Epithelial cell of proximal tubule (primary cell): ENCODE data around the gene ENGASE. TPM values are rescaled to one million over a fixed set of nuclear protein-coding genes. Genes with fewer than 3 reads are reported as not detected.

ENCODE experiments used
- DNase-seq: peaks from one replicate; pipeline ENCODE4 v3.0.0-alpha.2; 2011; ENCODE audit warnings: low read depth
- H3K4me3 ChIP-seq: 2 replicates; pipeline ENCODE4 v1.5.1; 2011; ENCODE audit warnings: low read depth, mild to moderate bottlenecking, low read length
- total RNA-seq: library from RNA; depleted of rRNA; stranded (reverse); fragments of >200 nt; gene quantifications from 2 replicates; pipeline ENCODE4 v1.2.3, GENCODE V29; 2015
- TF ChIP-seq, protein P1 (sequence below): conservative IDR thresholded peaks from 2 replicates; pipeline ENCODE4 v1.5.1; 2012; ENCODE audit warnings: low read depth, mild to moderate bottlenecking, low read length

The ENGASE gene
- total RNA-seq, 1 donor from 2014 or later: 10.4 TPM

DNA sequence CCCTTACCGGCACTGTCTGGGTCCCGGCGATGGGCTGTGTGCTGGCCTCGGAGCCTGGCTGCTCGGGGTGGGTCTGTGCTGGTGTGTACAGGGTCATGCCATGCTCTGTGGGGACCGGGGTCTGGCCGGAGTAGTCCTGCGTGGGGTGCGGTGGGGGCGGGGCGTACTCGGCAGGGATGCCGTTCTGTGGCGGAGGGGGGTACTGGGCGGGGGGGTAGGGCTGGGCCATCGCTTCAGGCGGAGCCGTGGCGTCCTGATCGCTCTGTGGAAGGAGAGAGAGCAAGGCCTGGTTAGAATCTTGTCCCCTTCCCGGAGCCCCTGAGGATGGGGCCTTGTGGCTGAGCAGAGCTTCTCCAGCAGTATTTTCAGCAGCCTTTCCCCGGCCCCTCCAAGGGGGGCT is 40.9 kb downstream of the ENGASE start:
- TF ChIP-seq, protein P1, sequence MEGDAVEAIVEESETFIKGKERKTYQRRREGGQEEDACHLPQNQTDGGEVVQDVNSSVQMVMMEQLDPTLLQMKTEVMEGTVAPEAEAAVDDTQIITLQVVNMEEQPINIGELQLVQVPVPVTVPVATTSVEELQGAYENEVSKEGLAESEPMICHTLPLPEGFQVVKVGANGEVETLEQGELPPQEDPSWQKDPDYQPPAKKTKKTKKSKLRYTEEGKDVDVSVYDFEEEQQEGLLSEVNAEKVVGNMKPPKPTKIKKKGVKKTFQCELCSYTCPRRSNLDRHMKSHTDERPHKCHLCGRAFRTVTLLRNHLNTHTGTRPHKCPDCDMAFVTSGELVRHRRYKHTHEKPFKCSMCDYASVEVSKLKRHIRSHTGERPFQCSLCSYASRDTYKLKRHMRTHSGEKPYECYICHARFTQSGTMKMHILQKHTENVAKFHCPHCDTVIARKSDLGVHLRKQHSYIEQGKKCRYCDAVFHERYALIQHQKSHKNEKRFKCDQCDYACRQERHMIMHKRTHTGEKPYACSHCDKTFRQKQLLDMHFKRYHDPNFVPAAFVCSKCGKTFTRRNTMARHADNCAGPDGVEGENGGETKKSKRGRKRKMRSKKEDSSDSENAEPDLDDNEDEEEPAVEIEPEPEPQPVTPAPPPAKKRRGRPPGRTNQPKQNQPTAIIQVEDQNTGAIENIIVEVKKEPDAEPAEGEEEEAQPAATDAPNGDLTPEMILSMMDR: no peak
- H3K4me3 ChIP-seq: no peak overlapping the region
- DNase-seq: no peak

GRCh38 chr17:79116575-79117368 is 42.1 kb downstream of the ENGASE start:
- H3K4me3 ChIP-seq: no peak overlapping the region
- no peak for DNase-seq
- TF ChIP-seq, protein P1: no peak

DNA sequence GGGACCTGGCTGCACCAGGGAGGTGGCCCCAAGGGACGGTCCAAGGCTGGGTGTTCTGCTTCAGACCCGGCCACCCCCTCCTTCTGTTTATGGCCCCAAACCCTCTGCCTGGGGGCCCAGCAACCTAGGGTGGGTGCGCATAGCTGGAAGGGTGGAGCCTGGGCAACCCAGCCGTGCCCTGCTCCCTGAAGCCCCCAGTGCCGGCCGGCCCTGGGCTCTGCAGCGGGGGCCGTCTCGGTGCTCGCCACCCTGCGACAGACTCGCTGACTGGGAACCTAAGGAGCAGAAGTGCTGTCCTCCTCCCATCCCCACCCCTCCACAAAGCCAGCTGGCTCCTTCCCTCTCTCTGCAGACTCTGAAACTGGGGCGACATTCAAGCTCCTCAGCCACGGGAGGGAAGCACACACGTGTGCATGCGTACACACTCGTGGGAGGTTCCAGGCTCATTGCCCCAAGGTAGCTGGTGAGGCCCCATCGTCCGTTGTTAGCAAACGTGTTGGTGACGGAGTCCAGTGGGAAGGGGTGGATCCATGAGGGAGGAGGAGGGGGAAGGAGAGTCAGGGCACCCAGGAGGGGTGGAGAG is 43.4 kb downstream of the ENGASE start:
- TF ChIP-seq, protein P1: no peak
- no peak for DNase-seq
- no peak overlapping the region for H3K4me3 ChIP-seq

DNA sequence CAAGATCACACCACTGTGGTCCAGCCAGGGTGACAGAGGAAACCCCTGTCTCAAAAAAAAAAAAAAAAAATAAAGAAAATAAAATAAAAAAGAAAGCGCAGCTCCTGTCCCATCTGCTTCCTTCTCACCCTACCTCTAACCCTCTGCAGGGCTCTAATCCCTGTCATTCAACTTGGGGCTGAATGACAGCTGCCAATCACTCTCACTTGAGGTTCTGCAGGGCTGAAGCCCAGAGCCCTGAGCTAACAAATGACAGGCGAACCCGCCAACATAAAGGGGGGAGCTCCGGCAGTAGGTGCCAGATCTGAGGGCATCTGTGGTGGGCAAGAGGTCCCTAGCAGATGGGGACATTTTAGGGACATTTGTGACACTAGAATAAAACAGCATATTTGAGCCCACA is 44.3 kb downstream of the ENGASE start:
- DNase-seq: no peak
- TF ChIP-seq, protein P1: no peak
- no peak overlapping the region for H3K4me3 ChIP-seq

GRCh38 chr17:79120259-79120658 is 45.6 kb downstream of the ENGASE start:
- H3K4me3 ChIP-seq: no peak overlapping the region

DNA sequence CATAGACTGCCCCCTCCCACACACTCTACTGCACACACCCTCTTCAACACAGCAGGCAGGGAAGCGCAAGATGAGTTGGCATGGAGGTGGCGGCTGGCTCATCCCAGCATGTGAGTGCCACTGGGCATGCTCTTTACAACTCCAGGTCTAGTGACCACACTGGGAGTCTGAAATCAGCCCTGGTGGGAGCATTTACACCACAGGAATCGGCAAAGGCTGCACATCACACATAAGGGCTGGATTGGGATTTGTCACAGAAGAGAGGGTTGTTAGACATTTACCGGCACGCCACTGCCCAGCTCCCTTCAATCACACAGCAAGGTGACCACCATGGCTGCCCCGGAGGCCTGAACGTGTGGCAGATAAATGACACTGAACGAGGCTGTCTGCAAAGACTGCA is 49.4 kb downstream of the ENGASE start:
- no peak overlapping the region for H3K4me3 ChIP-seq
- DNase-seq: no peak
- TF ChIP-seq, protein P1: no peak

More at GRCh38 chr17:79120259-79120658, 45.6 kb downstream of the ENGASE start:
- TF ChIP-seq, protein P1: no peak
- no peak for DNase-seq
